Measurements from ENCODE around the gene IL18R1.
A peak's percentile ranks its signal among the peaks of the same experiment; 100 is the strongest.

The IL18R1 gene

DNA sequence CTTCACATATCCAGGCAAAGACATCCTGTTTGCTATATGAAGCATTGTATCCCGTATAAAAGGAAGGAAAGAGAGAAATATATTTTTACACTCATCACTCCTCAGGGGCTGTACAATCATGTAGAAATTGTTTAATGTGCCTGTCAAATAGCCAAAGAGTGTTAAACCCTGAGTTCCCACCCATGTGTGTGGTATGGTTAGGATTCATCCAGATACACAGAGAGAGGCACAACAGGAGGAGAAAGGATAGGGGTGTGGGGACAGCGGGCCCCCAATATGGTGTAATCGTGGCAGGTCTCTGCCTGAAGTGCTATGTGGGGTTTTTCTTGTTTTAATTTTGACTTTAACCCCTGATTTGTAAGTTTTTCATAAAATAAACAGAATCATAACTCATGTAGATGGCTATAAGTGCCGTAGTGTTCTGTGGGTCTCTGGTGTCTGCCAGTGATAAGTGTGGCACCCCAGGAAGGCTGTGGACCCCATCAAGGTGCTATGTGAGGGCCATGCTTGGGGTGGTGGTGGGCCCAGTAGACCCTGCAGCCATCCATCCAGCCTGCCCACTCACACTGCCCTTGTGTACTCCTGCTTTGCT is 10.2 kb upstream of the IL18R1 start:
- DNase-seq, result no peak

DNA sequence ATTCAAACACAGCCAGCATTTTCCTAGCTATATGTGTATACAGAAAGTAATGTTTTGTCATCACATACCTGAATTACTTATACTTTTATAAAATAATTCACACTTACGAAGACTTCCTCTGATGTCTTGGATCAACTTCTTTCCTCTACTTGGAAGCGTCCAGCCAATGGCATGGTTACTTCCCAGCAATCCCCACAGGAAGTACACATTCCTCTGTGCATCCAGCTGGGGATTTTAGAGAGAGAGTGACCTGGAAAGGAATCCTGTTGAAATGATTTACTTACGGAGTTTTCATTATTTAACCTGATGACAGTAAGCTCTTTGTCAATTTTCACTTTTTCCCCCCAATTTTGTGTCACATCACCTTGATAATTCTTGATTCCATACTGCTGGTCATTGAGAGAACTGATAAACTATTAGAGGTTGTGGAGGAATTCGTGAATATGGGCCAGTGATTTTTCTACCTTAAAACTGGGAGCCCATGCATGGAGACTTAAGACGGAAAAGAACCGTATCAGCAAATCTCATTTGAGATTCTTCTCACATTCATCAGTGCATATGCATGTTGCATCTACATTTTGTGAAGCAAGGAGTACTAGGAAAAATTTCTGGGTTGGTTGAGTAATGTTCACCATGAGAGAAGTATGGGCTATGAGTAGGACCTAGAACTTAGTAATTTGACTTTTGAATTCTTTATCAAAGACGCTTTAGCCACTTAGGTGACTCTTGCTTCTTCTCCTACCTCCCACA is 9.0 kb upstream of the IL18R1 start:
- DNase-seq, result no peak

DNA sequence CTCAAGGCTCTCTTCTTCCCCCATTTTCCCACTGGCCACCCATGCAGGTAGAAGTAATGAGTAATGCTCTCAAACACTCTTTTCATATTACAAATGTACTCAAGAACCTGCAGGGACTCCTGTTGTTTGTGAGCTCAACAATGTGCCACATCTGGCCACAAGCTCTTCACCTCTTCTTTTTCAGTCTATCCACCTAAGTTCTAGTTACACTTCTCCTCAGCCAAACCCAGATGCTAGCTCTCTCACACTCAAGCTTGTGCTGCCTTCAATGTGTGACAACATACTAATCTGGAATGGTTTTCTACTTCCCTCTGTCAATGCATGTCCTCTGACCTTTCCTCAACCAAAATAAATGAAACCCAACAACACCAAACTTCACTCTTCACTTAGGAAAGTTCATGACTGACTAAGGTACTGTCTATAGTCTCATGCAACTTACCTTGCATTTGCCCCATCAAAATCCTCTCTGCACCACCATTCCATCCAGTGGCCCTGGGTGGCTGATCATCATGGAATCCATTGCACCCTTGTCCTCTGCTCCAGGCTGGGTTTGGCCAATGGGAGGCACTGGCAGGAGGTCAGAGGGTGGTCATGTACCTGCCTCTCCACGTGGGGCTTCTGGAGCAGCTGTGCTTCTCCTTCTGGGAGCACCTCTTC is 5.3 kb upstream of the IL18R1 start:
- DNase-seq, result no peak

DNA sequence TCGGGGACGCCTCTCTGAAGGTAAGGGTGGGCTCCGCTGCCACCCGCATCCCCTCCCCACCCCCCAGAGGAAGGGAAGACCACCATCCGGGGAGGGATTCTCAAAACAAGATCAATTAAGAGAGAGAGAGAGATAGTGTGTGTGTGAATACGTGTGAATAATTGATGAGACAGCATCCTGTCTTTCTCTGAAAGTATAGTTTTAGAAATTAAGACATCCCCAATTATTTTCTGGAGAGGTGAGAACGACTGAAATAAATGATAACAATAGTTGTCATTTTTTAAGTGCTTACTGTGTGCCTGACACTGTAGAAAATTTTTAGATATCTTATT is 751 bp downstream of the IL18R1 start:
- DNase-seq, result no peak

DNA sequence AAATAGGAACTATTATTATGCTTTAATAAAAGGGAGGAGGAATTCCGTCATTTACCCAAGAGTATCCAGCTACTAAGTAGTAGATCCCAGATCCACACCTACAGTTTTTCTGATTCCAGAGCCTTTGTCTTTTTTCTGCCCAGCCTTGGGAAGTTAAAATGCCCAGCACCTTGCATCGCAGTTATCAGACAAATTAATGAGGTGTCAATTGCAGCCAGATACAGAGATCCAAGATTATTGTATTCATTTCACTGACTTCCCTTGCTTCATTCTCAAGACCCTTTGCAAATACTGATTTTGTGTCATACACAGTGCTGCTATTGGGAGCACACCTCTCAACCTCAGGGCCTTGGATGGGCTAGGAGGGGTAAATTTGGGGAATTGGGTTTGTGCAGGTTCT is 1.1 kb downstream of the IL18R1 start:
- no peak for DNase-seq

DNA sequence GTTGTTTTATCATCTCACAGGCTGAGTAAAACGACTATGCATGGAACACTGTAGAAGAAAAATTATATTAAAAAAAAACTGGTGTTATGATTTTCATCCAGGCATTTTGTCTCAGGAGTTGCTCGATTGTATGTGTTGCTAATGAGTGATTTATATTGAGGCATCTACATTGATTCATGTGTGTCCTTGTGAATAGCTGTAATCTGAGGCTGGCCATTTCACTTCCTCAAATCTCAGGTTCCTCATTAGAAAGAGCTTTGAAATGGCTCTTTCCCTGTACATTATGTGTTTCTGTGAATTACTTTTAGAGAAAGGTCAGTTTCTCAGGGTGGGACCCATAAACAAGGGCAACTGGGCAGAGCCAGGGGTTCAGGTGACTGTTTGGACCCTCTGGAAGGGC is 2.3 kb downstream of the IL18R1 start:
- no peak for DNase-seq

DNA sequence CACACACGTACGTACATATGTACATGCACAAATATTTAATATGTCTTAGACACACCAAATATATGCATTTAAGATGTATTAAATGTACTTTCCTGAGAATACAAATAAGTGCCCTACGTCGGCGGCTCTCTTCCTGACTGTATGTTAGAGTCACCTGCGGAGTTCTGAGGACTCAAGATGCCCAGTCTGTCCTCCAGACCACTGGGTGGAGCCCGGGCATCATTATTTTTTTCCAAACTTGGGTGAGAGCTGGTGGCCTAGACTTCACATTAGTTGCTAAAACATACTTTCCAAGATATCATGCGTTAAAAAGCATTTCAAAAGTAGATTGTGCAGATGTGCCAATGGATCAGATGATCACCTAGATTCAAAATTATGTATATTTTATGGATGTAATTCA is 2.9 kb downstream of the IL18R1 start:
- peak; percentile 5 for DNase-seq

DNA sequence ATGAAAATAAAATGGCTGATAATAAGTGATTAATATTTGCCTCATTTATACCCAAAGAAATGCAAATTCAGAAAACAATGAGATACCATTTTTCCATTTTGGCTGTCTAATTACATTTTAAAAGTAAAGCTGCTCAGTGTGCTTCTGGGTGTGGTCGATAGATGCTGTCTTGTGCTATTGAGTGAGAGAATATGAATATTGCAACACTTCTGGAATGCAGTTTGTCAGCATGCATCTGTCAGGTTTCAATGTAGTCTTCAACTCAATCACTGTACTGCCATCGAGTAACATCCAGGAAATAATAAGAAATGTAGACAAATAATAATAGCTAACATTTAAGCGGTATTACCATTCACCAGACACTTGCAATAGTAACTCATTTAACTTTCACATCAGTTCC is 3.9 kb downstream of the IL18R1 start:
- DNase-seq, result no peak

DNA sequence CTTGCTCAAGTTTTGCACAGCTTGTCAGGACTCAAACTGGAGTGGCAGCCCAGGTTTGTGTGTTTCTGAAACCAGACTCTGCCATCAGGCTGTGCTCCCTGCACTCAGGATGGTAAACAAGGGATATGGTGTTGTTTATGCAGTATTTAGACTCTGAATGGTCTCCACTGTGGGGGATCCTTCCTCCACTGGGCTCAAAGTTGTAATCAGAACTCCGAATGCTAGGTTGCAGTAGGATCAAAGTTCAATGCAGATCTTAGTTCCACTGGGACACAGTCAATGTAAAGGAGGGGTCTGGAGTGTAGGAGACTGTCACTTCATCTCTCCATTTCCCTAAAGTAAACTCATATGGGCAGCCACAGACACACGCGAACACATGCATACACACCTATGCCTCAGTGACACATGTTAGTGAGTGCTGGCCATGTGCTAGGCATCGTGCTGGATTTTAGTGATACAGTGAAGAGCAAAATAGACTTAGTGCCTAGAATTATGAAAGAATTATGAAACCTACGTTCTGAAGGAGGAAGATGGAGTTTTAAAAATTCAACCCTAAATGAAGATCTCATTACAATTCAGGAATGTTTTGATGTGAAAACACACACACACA is 6.1 kb downstream of the IL18R1 start:
- DNase-seq, result no peak

DNA sequence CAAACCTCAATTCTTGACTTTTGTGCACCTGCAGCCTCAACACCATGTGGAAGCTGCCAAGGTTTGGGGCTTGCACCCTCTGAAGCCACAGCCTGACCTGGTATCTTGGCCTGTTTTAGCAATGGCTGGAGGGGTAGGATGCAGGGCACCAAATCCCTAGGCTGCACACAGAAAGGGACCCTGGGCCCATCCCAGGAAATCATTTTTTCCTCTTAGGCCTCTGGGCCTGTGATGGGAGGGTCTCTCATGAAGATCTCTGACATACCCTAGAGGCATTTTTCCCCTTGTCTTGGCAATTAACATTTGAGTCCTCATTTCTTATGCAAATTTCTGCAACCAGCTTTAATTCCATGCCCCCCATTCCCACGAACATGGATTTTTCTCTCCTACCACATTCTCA is 10.2 kb downstream of the IL18R1 start:
- no peak for DNase-seq

DNA sequence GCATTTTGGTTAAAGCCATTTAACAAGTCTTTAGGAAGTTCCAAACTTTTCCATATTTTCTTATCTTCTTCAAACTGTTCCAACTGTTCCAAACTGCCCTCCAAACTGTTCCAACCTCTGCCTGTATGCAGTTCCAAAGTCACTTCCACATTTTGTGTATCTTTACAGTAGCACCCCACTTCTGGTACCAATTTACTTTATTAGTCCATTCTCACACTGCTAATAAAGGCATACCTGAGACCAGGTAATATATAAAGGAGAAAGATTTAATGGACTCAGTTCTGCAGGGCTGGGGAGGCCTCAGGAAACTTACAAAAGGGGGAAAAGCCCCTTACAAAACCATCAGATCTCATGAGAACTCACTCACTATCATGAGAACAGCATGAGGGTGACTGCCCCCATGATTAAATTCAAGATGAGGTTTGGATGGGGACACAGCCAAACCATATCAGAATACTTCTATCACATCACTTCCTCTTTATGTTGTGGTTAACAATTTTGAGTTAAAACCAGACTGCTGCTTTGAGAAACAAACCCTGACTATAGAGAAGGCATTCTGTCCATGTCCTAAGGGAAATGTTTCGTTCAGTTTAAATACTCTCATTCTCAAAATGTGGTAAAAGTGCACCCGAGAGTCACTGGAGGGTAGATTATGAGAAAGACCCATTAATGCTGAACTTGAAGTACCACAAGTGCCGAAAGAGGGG is 11.0 kb downstream of the IL18R1 start:
- DNase-seq, result no peak

DNA sequence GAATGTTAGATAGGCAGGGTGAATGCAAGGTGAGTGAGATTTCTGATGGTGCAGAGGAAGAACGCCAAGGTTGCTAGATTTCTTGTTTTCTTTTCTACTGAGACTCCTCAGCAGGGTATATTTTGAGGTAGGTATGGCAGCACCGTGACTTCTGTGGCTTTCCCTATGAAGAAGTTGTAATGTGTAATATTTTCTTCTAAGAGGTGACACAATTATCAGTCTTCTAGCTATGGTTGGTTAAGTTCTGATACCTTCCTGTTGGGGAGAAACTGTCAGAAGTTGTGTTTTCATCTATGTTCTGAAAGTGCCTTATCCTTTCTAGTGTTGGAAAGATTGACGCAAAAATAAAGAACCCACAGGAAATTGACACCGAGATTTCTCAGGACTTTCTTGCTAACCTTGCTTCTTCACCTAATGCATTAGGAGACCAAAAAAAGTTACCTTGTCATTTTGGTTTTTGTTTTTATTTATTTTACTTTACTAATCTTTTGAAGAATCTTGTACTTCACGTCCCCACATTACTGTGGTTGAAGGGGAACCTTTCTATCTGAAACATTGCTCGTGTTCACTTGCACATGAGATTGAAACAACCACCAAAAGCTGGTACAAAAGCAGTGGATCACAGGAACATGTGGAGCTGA is 11.9 kb downstream of the IL18R1 start:
- DNase-seq, result peak; percentile 12

DNA sequence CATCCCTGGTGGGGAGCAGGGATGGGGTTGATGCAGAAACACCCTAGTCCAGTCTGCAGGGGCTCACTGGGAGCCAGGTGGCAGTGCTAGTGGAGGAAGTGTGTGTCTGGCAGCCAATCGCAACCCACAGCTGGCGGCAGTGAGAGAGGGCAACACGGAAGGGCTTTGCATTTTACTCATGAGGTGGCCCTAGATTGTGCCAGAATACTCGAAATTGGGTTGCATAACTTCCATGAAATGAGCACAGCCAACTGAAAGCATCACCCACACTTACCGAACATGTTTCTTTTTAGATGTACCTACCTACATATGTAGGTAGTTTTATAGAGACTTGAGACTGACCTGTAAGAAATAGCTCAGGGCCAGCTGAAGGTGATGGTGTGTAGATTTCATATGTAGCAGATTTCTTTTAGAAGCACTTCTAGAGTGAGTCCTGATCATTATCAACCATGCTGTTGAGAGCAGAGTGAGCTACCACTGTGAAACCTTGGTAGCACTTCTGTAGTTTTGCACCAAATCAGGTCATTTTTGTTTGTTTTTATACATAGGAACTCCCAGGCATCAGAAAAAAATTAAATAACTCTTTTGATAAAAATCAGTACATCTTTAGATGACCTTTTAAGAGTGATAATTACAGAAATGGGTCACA is 13.0 kb downstream of the IL18R1 start:
- DNase-seq, result peak; percentile 18

DNA sequence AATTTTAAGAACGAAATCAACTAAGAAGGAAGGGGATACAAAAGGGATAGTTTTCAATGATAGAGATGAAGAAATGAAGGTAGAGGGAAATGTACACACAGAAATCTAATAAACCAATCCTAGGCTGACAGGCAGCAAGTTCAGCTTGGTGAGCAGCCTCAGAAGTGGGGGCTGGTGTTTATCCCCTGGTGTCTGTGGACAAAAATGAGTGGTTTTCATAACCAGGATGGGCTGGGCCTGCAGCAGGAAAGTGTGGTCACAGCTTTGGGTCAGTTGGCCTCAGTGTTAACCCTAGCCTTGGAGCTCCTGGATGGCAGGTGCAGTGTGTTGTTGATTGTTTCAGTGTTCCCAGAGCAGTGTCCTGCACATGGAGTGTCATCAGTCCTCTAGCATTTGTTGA is 14.3 kb downstream of the IL18R1 start:
- no peak for DNase-seq

DNA sequence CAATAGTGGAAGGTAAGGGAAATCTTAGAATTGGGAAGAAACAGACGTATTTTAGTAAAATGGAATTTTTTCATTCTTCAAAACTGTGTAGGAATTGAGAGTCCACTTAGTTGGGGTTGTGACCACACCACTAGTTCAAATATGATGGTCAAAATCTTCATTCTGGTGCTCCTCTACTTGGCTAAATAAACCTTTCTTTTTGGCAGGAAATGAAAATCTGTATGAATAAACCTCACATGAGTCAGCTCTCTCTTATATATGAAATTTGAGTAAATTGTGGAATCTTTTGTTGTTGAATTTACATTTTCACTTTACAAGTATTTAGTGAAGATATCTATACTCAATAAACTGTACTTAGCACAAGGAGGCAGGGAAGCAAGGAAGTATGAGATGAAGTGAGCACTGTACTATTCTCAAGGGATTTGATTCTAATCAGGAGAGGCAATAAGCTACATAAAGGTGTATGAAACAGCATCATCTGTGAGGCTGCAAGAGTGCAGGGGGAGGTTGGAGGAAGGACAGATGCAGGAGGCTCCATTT is 20.5 kb downstream of the IL18R1 start:
- no peak for DNase-seq

DNA sequence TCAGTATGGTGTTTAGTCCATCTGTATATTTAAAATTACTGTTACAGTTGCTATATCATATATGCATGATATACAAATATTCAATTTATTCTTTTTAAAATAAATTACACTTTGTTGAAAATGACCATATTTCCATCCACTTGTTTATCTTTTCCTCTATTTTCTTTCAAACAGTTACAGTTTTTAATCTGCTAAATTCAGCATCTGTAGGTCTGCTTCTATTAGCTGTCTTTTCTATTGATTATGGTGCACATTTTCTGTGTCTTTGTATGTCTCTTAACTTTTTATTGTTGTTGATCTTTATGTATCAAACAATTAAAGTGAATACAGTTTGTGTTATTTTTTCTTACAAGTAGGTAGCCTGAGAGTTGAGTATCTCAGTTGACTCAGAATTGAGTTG is 28.1 kb downstream of the IL18R1 start:
- DNase-seq, result no peak

DNA sequence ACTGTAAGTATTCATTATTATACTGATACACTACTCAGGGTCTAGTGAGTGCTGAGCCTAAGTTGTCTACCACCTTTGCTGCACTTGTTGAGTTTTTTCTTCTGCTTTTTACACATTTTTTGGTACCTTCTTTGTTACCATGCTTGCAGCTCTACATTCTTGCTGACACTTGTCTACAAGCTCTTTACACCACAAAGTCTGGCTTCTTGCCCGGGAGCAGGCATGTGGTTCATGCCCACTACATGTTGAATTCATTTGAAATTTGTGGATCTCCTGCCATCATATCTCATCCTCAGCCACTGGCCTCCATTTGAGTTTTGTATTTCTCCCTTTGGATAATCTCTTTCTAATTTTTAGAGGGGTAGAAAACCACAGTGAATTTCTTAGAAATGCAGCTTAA is 29.9 kb downstream of the IL18R1 start:
- no peak for DNase-seq

DNA sequence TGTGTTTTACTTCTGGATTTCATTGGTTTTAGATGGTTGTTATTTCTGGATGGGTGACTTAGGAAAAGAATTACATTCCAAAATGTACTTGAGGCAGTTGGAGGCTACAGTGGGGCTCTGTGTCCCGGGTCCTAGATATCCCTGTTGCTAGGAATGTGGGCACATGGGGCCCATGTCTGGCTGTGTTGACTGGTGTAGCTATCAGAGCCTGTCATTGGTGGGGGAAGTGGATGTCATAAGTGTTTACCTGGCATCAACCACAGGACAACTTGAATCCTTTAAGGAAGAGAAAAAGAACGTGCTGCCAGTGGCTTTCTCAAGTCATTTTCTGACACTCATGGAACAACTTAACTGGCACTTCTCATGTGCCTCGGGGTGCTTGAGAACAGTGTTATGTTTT is 30.4 kb downstream of the IL18R1 start:
- DNase-seq, result no peak

DNA sequence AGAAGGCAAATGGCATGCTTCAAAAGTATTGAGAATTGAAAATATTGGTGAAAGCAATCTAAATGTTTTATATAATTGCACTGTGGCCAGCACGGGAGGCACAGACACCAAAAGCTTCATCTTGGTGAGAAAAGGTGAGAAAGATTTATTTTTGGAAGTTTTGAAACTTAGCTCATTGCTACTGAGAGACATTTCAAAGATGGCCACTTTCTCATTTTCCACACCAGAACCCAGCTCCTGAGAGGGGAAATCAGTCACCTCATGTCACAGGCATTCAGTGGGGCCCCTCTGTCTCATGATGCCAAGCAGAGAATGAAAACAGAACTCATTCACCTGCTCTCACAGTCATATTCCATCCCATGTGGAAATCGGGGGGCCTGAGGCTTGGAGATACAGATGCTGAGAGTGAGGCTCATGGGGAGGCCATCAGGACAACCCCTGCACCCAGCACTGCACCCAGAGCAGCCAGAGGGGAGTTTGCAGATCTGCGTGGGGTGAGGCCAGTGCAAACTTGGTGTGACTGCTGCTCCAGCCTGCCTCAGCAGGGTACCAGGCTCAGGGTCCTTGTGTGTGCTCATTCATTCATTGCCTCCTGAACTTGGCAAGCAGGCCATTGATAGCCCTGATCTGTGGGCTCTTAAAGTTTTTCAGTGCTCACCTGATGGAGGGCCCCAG is 31.4 kb downstream of the IL18R1 start:
- no peak for DNase-seq

DNA sequence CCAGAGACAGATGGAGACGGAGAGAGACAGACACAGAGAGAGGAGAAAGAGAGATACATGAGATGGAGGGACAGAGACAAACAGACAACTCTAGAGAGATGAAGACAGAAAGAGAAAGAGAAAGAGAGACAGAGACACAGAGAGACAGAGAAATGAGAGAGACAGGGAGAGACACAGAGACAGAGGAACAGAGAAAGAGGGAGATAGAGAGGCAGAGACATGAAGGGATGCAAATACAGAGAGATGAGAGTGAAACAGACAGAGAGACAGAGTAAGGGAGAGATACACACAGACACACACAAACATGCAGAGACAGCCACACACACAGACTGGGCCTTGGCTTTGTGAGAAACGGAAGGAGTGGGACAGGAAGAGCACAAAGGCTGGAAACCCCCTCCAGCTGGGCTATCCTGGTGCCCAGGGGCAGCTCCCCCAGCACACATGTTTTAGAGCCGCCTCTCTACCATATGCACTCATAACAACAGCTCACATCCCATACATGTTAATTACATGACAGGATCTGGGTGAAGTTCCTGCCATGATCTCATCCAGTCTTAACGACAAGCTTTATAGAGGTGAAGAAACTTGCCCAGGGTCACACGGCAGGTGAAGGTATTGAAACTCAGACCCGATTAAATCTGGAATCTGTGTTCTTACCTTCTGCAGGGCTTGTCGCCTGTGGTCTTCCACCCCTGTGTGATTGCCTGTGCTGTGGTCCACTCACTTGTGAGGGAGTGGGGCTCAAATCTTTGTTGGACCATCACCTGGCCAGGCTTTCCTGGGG is 32.4 kb downstream of the IL18R1 start:
- no peak for DNase-seq

DNA sequence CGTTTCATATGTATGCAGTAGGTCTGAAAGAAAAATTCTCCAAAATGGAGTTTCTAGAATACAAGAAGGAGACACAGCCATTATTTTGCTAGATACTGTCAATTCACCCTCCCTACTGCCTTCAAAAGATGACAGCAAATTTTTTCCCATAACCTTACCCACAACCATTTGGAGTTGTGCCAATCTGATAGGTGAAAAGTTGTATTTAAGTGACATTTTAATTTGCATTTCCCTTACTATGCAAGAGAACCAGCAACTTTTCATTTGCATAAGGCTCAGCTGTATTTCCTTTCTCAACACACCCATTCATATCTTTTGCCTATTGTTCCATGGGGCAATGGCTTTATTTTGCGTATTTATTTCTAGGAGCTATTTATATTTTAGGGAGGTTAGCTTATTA is 36.0 kb downstream of the IL18R1 start:
- no peak for DNase-seq
